T1000 (cell line): Measurements from ENCODE around the gene MVK.

ENCODE experiments used
- DNase-seq: peaks from one replicate; lab custom pipeline; 2025; ENCODE audit warnings: mixed read lengths; lab: John Stamatoyannopoulos, UW

The MVK gene

DNA sequence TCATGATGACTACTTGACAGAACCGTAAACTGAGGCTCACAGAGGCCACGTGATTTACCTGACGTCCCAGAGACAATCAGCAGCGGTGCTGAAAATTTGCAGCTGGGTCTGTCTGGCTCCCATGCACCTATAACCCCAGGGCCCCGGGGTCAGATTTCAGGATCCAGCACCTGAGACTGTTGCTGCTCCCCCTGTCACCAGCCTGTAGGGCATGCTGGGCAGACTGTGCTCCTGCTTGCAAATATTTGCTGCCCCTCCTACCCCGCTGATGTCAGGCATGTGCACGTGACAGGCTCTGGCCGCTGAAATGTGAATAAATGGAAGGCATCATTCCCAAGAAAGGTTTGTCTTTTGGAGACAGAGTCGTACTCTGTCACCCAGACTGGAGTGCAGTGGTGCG lies 6.3 kb upstream of the MVK start:
- no peak for DNase-seq

DNA sequence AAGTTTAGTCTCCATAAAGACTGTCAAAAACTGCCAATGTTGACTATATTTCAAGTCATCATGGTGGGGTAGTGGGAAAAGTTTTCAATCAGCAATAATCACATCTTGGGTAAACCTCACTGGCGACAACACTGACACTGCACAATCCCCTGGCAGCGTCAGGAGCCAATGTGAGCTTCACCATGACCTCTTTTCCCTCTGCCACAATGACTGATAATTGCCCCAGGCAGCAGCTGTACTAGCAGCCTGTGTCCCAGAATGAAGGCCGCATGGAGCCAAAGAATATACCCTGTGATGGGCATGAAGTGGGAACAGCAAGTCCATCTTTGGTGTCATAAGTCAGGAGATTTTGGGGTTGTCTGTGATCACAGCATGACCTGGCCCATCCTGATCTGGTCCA lies 5.6 kb upstream of the MVK start:
- no peak for DNase-seq

DNA sequence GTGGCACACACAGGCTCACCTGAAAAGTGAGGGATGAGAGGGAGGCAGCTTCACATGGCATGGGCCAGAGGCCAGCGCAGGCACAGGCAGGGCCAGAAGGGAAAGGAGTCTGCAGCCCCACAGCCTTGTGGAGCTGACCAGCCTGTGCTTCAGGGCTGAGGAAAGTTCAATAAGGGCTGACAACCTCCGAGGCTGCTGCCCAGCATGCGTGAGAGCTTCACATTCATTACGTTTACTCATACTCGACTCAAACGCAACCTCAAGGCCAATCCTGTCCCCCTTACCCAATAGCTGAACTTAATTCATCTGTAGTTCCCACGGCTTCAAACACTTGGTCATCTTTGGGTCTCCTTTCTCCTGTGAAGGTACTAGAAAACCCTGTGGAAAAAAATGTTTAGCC lies 5.1 kb upstream of the MVK start:
- no peak for DNase-seq

DNA sequence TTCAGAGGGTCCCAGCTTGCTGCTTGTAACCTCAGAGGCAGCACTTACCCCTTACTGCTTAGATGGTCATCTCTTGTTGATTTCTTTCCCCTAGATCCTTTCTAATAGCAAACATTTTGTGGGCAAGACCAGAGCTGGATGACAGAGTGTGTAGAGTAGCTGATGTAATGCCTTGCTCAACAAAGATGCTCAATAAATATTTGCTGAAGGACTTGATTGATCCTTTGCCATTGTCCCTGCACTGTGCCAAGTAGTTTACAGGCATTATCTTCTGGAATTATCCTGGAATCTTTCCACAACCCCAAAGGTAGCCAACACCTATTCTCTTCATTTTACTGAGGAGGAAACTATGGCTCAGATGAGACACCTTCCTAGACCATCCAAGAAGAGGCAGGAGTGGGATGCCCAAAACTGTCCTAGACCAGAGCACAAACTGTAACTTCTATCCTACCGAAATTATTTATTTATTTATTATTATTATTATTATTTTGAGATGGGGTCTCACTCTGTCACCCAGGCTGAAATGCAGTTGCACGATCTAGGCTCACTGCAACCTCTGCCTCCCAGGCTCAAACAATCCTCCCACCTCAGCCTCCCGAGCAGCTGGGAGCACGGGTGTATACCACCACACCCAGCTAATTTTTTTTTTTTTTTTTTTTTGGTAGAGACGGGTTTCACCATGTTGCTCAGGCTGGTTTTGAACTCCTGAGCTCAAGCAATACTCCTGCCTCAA lies 1.7 kb upstream of the MVK start:
- no peak for DNase-seq

DNA sequence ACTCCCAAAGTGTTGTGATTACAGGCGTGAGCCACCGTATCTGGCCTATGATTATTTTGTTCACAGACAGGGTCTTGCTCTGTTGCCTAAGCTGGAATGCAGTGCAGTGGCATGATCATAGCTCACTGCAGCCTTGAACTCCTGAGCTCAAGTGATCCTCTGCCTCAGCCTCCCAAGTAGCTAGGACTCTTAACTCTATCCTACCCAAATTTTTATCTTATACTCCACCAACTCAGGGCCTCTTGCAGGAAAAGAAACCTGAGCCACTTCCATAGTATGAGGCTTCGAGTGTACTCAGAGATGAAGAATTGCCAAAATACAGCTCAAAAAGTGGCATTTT lies 1.1 kb upstream of the MVK start:
- no peak for DNase-seq

DNA sequence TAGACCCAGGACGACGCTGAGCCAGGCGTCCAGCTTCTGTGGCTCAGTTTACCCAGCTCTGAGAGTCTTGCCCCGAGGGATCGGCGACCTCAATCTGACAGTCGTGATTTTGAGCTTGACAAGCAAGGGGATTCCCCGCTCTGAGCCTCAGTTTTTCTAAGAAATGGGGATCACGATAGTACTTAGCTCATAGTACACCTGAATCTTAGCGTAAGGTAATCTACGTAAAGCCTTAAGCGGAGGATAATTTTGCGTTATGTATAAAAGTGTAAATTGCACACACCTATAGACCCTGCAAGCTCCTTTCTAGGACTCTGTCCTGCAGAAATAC lies 285 bp downstream of the MVK start:
- DNase-seq: no peak

DNA sequence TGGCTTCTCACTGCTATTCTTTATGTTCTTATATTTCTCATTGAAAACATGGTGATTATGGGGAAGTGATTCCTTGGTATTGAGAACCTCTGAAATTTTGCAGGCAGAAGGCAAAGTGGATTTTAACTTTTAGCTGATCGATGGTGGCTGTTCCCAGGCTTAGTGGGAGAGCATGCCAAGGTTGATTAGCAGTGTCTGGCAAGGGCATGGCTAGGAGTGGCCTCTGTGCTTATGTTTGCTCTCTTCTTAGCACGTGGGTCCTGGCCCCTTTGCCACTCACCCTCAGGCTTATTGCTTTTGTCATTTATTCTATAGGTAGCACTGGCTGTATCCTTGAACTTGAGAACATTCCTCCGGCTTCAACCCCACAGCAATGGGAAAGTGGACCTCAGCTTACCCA lies 2.1 kb downstream of the MVK start:
- DNase-seq: no peak

DNA sequence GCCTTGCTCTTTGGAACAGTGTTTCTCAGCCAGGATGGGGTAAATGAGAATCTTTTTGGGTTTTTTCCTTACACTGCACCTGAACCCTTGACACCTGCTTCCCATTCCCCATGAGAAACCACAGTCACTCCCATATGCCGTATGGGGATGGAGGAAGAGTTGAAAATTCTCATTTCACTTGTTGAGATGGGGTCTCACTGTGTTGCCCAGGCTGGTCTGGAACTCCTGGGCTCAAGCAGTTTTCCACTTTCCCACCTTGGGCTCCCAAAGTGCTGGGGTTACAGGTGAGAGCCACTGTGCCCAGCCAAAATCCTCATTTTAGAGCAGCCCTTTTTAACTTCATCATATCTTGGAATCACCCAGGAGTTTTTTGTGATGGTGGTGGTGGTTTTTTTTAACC lies 3.7 kb downstream of the MVK start:
- DNase-seq: no peak

DNA sequence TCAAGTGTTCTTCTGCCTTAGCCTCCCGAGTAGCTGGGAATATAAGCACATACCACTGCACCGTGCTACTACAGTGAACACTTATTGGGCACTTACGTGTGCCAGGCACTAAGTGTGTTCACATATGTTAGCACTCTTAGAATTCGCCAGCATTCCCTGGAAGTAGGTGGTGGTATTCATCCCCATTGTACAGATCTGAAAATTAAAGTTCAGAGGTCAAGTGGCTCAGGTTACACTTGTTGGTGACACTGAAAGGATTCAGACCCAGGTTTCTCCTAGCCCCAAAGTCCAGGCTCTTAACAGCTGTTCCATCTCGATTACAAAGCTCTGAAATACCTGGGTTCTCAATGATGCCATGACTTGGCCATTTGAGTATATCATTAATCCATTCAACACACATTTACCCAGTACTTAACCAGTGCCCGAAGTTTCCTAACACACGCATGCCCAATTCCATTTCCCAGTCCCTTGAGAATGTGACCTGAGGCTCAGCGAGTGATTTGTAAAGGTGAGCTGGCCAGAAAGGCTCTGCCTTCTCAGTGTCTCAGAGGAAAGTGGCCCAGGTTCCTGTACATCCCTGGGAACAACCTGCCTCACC lies 4.8 kb downstream of the MVK start:
- no peak for DNase-seq

DNA sequence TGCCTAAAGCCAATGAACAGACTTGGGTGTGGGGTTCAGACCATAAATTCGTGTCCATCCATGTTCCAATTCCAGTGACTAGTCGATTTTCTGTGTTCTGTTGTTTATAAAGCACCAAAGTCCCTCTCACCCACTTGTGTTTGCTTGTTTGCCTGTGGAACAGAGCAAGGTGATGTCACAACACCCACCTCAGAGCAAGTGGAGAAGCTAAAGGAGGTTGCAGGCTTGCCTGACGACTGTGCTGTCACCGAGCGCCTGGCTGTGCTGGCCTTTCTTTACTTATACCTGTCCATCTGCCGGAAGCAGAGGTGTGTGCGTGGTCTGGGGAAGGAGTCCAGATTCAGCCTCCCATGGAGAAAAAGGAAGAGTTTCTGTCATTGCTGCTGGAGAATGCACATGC lies 6.0 kb downstream of the MVK start:
- DNase-seq: no peak

DNA sequence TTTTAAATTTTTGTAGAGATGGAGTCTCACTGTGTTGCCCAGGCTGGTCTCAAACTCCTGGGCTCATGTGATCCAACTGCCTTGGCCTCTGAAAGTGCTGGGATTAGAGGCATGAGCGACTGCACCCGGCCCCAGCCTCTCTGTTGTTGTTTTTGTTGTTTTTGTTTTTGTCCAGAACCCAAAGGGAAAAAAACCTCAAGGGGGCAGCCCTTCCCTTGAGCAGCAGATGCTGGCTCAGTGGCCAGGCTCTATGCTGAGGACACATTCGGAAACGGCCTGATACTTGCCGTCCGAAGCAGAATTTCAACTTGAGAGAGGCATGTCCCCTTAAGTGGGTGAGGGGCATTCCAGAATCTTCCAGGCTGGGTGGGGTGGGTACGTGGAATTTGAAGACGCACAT lies 6.7 kb downstream of the MVK start:
- DNase-seq: no peak

DNA sequence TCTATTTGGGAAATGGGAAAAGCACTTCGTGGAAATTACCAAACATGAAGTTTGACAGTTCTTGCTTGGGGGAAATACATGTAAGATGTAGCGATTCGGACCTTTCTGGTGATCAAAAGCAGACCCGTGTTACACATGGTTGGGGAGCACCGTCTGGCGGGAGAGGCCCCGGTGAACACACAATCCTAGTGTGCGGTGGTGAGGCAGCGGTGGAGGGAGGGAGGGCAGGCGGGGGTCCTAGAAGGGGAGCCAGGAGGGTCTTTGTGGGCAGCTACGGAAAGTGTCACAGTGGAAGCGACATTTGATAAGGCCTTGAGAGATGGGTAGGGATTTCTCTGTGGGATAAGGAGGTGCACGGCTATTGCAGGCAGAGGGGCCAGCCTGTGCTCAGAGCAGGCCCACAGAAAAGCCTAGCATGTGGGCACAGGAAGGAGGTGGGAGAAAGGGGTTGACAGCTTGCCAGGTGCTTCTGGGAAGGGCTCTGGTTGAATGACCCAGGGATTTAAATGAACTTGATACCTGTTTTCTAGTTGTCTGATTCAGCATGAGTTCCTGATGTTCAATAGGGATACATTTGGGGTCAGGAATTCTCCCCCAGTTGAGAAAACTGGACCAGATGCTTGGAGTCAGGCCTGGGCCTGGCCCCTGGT lies 7.2 kb downstream of the MVK start:
- no peak for DNase-seq

DNA sequence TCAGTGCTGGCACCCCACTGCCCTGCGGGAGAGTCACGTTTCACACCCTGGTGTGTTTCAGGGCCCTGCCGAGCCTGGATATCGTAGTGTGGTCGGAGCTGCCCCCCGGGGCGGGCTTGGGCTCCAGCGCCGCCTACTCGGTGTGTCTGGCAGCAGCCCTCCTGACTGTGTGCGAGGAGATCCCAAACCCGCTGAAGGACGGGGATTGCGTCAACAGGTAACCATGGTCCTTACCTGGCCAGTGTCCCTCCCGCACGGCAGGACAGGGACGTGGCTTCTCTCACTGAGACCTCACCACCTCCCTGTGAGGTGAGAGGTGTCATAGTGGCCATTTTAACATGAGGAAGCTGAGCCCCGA lies 7.7 kb downstream of the MVK start:
- DNase-seq: no peak

DNA sequence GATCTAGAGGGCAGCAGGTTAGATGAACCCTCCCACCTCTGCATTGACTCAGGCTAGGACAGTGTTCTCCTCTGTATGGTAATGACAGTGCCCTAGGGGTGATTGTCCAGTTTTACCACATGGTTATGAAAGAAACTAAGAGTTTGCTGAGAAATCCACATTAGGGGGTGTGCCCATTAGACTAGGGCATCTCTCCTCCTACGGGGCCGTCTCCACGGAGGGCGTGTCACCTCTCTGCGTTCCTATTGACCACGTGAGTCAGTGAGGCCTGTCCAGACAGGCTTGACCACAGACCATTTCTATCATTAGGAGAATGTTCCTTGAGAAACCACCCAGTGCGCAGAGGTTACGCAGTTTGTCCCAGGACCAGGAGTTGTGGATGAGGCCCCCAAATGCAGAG lies 8.3 kb downstream of the MVK start:
- DNase-seq: no peak

DNA sequence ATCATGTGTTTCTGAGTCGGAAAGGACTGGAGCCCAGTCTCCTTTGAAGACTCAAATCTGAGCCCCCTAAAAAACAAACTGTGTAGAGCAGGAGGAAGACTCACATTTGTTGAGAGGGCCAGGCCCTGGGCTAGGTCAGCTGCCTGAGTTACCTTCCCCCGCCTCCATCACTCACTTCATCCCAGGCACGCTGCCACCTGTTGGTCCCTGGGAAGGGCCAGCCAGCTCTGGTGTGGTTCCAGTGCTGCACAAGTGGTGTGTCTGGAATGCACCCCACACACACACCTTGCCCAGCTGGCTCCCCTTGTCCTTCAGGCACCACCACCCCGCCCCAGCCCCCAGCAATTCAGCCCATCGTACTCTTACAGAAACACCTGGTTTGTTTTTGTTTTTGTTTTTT lies 9.0 kb downstream of the MVK start:
- no peak for DNase-seq

DNA sequence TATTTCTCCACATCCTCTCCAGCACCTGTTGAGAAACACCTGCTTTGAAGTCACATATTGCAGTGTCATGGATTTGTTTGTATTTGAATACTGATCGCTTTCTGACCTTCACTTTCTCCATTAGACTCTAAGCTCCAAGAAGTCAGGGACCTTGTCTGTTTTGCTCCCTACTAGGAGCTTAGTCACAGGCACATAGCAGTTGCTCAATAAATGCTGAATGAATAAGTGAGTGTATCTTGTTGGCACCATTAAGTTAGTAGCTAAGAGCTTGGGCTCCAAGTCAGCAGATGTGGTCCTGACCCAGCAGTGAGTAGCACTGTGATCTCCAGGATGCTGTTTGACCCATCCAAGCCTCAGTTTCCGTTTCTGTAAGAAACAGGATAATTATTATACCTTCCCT lies 10.1 kb downstream of the MVK start:
- no peak for DNase-seq

DNA sequence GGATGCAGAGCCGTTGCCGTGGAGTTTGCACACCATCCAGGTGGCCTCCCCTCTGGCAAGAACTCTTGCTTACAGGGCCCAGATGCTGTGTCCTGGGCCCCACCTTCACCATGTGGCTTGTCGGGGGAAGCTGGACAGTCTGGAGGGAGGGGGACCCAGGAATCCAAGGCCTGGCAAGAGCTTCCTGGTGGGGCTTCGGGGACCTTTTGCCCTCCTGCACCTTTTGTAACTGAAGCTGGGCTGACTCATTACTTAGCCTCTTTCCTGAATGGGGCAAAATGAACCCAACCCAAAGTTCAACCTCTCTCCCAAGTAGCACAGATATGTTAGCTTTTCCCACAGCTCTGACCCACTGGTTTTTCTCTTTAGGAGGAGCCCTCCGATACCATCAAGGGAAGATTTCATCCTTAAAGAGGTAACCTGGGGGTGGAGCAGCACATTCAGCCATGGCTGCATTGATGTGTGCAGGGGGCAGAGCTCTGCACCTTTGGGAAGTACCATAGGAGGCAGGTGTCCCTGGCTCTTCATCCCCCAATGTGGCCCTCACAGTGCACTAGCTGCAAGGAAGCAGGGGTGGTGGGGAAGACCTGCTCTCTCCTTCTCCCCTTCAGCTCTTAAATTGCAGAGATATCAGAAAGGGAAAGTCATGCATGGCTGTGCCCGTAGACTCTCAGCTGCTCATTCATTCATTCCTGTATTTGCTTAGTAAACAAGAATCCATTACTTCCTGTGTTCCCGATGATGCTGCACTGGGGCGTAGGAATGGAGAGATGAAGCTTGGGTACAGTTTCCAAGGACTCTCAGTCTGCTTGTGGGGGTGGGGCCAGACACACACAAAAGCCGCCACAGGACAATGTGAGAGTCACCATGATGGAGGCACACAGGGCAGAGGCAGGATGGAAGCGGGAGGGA lies 13.0 kb downstream of the MVK start:
- DNase-seq: no peak

DNA sequence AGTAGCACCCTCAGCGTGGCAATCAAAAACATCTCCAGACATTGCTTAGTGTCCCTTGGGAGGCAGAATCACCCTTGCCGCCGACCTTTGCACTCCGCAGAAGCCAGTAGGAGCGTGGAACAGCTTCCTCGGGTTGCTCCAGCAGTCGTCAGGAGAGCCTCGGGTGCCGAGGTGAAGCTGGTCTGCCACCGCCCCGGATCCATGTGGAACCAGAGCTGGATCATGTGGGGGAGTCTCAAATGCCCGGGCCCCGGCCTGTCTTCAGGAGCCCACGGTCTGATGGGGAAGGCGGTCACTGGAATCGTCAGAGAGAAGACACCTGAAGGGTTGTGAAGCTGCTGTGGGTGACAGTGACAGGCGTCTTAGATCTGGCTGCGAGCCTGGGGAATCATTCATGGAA lies 14.3 kb downstream of the MVK start:
- no peak for DNase-seq

DNA sequence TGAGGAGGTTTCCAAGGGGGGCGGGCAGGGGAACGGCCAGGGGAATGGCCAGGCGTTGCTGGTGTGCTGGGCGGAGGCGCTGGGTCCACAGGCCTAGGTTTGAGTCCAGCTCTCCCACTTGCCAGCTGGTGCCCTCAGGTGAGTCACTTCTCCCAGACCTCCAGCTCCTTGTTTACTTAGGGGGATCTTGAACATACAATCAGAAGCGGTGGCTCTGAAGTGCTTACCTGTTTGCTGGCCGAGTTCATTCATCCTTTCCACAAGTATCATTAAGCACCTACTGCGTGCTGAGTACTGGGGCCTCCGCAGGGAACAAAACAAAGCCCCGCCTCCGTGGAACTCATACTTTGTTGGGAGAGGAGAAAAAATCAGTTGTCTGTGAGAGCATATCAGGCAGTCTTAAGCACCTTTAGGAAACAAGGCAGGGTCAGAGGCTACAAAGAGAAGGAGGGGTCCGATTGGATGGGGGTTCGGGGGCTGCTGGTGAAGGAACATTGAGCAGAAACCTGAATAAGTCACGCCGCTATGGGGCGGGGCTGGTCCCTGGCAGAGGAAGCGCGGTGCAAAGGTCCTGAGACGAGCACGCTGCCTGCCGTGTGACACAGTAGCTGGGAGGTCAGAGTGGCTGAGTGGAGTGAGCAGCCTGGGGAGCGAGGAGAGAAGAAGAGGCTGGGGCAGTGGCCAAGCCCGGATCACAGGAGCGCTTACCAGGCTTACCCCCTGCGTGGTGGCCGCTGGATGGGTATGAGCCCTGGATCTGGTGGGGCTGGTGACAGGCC lies 15.1 kb downstream of the MVK start:
- no peak for DNase-seq

DNA sequence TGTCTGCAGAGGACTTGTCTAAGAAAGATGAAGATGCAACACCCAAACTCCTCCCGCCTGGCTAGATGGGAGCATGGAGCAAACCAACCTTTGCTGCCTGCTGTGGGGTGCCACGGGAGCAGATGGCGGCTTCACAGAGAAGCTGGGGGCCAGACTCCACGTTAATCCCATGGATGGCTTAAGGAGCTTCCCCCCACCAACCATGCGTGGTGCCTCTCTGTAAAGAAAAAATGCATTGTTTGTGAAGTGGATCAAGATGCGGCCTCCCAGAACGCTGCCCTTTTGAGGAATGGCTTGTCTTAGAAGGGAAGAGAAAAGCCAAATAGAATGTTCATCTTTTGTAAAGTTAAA lies 15.6 kb downstream of the MVK start:
- no peak for DNase-seq

DNA sequence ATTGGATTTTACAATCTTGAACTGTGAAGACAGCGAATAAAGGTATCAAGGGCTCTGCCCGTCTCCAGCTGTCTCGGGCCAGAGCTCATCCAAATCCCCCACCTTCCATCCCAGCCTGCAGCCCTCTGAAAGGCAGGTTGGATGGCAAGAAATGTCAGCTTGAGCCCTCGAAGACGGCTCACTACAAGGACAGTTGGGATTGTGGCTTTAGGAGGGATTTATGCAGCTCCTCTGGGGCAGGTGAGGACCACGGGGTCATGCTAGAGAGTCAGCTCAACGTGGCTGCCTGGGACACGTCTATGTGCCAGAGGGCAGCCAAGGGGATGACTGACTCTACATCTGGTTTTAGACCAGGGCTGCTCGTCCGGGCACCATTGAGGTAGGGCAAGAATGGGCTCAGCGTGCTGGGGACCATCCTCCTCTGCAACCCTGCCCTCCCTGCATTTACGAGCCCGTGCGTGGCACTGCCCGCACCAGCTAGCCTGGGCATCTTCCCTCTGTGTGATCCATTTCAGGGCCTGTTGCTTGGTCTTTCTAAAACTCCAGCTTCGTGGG lies 16.2 kb downstream of the MVK start:
- no peak for DNase-seq

DNA sequence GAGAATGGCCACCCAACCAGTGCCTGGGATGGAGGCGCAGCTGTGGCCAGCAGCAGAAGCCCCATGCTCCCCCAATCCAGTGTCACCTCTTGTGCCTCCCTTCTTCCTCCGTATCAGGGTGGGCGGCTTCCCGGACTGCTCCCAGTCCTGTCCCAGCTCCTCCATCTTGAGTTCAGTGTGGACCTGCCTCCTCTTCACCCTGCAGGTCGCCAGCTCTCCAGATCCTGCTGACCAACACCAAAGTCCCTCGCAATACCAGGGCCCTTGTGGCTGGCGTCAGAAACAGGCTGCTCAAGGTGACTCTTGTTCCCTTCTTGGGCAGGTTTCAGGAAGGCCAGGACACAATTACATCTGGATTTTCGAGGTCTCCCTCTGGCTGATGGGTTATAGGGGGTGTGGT lies 17.0 kb downstream of the MVK start:
- no peak for DNase-seq
